IMR-90 (cell line): ENCODE results near the gene TAL2. TPM values are rescaled to one million over a fixed set of nuclear protein-coding genes. Genes with fewer than 3 reads are reported as not detected.

Experiments used
- ATAC-seq: fragments of 200-7000 bp; cut with Tn5 transposase; 2 replicates; pipeline ENCODE4 v1.9.1; 2020; ENCODE audit warnings: low read depth, mild to moderate bottlenecking, moderate library complexity
- BruUV-seq: library from RNA; stranded (reverse); fragments of 400-500 nt; replicated peaks from 2 replicates; lab custom pipeline; 2021; lab: Mats Ljungman, UMichigan
- CTCF ChIA-PET: fragments of 300-600 bp; formaldehyde crosslinking; extraction: SDS; loops from one replicate; lab custom pipeline; 2021; ENCODE audit warnings: antibody characterized with exemption; lab: Yijun Ruan, JAX
- POLR2A ChIA-PET: fragments of 300-600 bp; sonication (Branson Sonifier 250); formaldehyde crosslinking; loops from one replicate; lab custom pipeline; 2022; ENCODE audit warnings: antibody characterized with exemption; ENCODE audit not compliant: unreplicated experiment; lab: Charles Lee
- DNase-seq: peaks from one replicate; pipeline ENCODE4 v3.0.0; 2013
- H2AFZ ChIP-seq: replicated peaks from 2 replicates; pipeline ENCODE3; 2013; ENCODE audit warnings: low read length, mild to moderate bottlenecking; ENCODE audit not compliant: poor library complexity
- H2AK5ac ChIP-seq: 2 replicates; pipeline ENCODE4 v1.6.1; 2013; ENCODE audit warnings: low read depth, low read length, inconsistent platforms
- H2AK9ac ChIP-seq: replicated peaks from 2 replicates; pipeline ENCODE3; 2013; ENCODE audit warnings: mild to moderate bottlenecking, low read depth, low read length, moderate library complexity; ENCODE audit not compliant: poor library complexity
- H2BK120ac ChIP-seq: 2 replicates; pipeline ENCODE4 v1.6.1; 2013; ENCODE audit warnings: low read depth, low read length, inconsistent platforms
- H2BK15ac ChIP-seq: 3 replicates; pipeline ENCODE4 v1.6.1; 2013; ENCODE audit warnings: low read depth, low read length, inconsistent platforms
- H2BK20ac ChIP-seq: 2 replicates; pipeline ENCODE4 v1.6.1; 2013; ENCODE audit warnings: low read depth, mild to moderate bottlenecking, inconsistent platforms, low read length, moderate library complexity
- H2BK5ac ChIP-seq: 2 replicates; pipeline ENCODE4 v1.6.1; 2013; ENCODE audit warnings: mild to moderate bottlenecking, low read depth, low read length, inconsistent platforms; ENCODE audit not compliant: poor library complexity, severe bottlenecking
- H3K14ac ChIP-seq: replicated peaks from 2 replicates; pipeline ENCODE4 v1.6.1; 2013; ENCODE audit warnings: low read depth, low read length, inconsistent platforms
- H3K18ac ChIP-seq: 2 replicates; pipeline ENCODE4 v1.6.1; 2013; ENCODE audit warnings: low read depth, low read length, control low read depth
- H3K23ac ChIP-seq: 2 replicates; pipeline ENCODE4 v1.6.1; 2013; ENCODE audit warnings: low read depth, low read length, inconsistent platforms
- H3K27ac ChIP-seq: 2 replicates; pipeline ENCODE4 v1.5.1; 2013; ENCODE audit warnings: mild to moderate bottlenecking, control low read depth, low read length; ENCODE audit not compliant: insufficient read depth
- H3K27me3 ChIP-seq: 2 replicates; pipeline ENCODE4 v1.6.1; 2013; ENCODE audit warnings: low read length; ENCODE audit not compliant: control insufficient read depth, insufficient read depth
- H3K36me3 ChIP-seq: 2 replicates; pipeline ENCODE4 v1.6.1; 2013; ENCODE audit warnings: low read length, mixed read lengths; ENCODE audit not compliant: control insufficient read depth, insufficient read depth
- H3K4ac ChIP-seq: 2 replicates; pipeline ENCODE4 v1.6.1; 2013; ENCODE audit warnings: low read depth, low read length, inconsistent platforms
- H3K4me1 ChIP-seq: 2 replicates; pipeline ENCODE4 v1.6.1; 2013; ENCODE audit warnings: low read length, mixed read lengths; ENCODE audit not compliant: control insufficient read depth, insufficient read depth
- H3K4me2 ChIP-seq: 2 replicates; pipeline ENCODE4 v1.6.1; 2013; ENCODE audit warnings: low read depth, mild to moderate bottlenecking, control low read depth, low read length, moderate library complexity
- H3K4me3 ChIP-seq: 2 replicates; pipeline ENCODE4 v1.5.1; 2013; ENCODE audit warnings: low read depth, mild to moderate bottlenecking, control low read depth, low read length, moderate library complexity; ENCODE audit not compliant: insufficient read depth
- H3K56ac ChIP-seq: 2 replicates; pipeline ENCODE4 v1.6.1; 2013; ENCODE audit warnings: low read length, inconsistent platforms; ENCODE audit not compliant: insufficient read depth; ENCODE audit errors: extremely low read depth
- H3K79me1 ChIP-seq, 2 experiments: 2 replicates each; pipeline ENCODE4 v1.6.1; 2013; ENCODE audit warnings: low read length in 2 of 2, inconsistent platforms in 1 of 2, low read depth in 1 of 2
- H3K9ac ChIP-seq: 2 replicates; pipeline ENCODE4 v1.6.1; 2013; ENCODE audit warnings: low read depth, low read length, control low read depth
- H3K9me1 ChIP-seq: 2 replicates; pipeline ENCODE4 v1.6.1; 2013; ENCODE audit warnings: low read length, inconsistent platforms; ENCODE audit not compliant: insufficient read depth
- H3K9me3 ChIP-seq: 2 replicates; pipeline ENCODE4 v1.6.1; 2013; ENCODE audit warnings: low read length; ENCODE audit not compliant: control insufficient read depth, insufficient read depth
- H4K20me1 ChIP-seq: 2 replicates; pipeline ENCODE4 v1.6.1; 2013; ENCODE audit warnings: low read length, inconsistent platforms; ENCODE audit not compliant: insufficient read depth
- H4K5ac ChIP-seq: 2 replicates; pipeline ENCODE4 v1.6.1; 2013; ENCODE audit warnings: mild to moderate bottlenecking, low read depth, low read length, control low read depth
- H4K8ac ChIP-seq, 2 experiments: 2 replicates each; pipeline ENCODE4 v1.6.1; 2013; ENCODE audit warnings: low read depth in 2 of 2, low read length in 2 of 2, control low read depth in 1 of 2, inconsistent platforms in 1 of 2
- H4K91ac ChIP-seq: 2 replicates; pipeline ENCODE4 v1.6.1; 2013; ENCODE audit warnings: low read depth, low read length, inconsistent platforms; ENCODE audit not compliant: insufficient read depth
- BHLHE40 ChIP-seq: fragments of 150-350 bp; IDR thresholded peaks from 2 replicates; pipeline ENCODE4 v1.6.1; 2016; ENCODE audit warnings: mild to moderate bottlenecking, low read depth, low read length
- CEBPB ChIP-seq: IDR thresholded peaks from 2 replicates; pipeline ENCODE4 v1.6.1; 2012; ENCODE audit warnings: low read depth, low read length, improper control_type of control experiment
- CHD1 ChIP-seq: IDR thresholded peaks from 2 replicates; pipeline ENCODE4 v1.6.1; 2012; ENCODE audit warnings: low read depth, low read length, improper control_type of control experiment
- CTCF ChIP-seq: conservative IDR thresholded peaks from 2 replicates; pipeline ENCODE4 v1.5.1; 2012; ENCODE audit warnings: mild to moderate bottlenecking, low read depth, low read length, improper control_type of control experiment
- FOS ChIP-seq: fragments of 150-350 bp; IDR thresholded peaks from 2 replicates; pipeline ENCODE4 v1.6.1; 2016; ENCODE audit warnings: low read depth, low read length
- MAFK ChIP-seq: IDR thresholded peaks from 2 replicates; pipeline ENCODE4 v1.6.1; 2012; ENCODE audit warnings: low read depth, low read length, improper control_type of control experiment
- MAZ ChIP-seq: IDR thresholded peaks from 2 replicates; pipeline ENCODE4 v1.6.1; 2012; ENCODE audit warnings: low read depth, mild to moderate bottlenecking, low read length, improper control_type of control experiment, moderate library complexity, borderline replicate concordance
- MXI1 ChIP-seq: IDR thresholded peaks from 2 replicates; pipeline ENCODE4 v1.6.1; 2012; ENCODE audit warnings: low read depth, mild to moderate bottlenecking, low read length, moderate library complexity, borderline replicate concordance
- NFE2L2 ChIP-seq: fragments of 150-350 bp; IDR thresholded peaks from 2 replicates; pipeline ENCODE4 v1.6.1; 2016; ENCODE audit warnings: low read depth, mild to moderate bottlenecking, low read length
- RAD21 ChIP-seq: IDR thresholded peaks from 2 replicates; pipeline ENCODE4 v1.6.1; 2012; ENCODE audit warnings: low read length, improper control_type of control experiment
- RCOR1 ChIP-seq: IDR thresholded peaks from 2 replicates; pipeline ENCODE4 v1.6.1; 2012; ENCODE audit warnings: mild to moderate bottlenecking, low read length, improper control_type of control experiment; ENCODE audit not compliant: insufficient replicate concordance
- RFX5 ChIP-seq: IDR thresholded peaks from 2 replicates; pipeline ENCODE4 v1.8.0; 2012; ENCODE audit warnings: low read depth, mild to moderate bottlenecking, low read length, moderate library complexity
- SMC3 ChIP-seq: fragments of 150-350 bp; IDR thresholded peaks from 2 replicates; pipeline ENCODE4 v1.6.1; 2016; ENCODE audit warnings: low read depth, mild to moderate bottlenecking, antibody characterized with exemption, low read length, moderate library complexity
- USF2 ChIP-seq: fragments of 150-350 bp; IDR thresholded peaks from 2 replicates; pipeline ENCODE4 v1.6.1; 2017; ENCODE audit warnings: mild to moderate bottlenecking, antibody characterized with exemption, low read length, low read depth
- WGBS, 2 experiments: methylation state at CpG; one replicate each; pipeline versions ENCODE4 v1.1.5 to v1.1.7; 2013; ENCODE audit warnings: missing lambda C conversion rate in 2 of 2; ENCODE audit not compliant: insufficient read length in 1 of 2; ENCODE audit errors: extremely low coverage in 2 of 2; 5-methylcytosine and 5-hydroxymethylcytosine counted together
- dilution Hi-C: fragments of 300-500 bp; cut with HindIII; formaldehyde crosslinking; loops from one replicate; pipeline ENCODE4 v1.14.3; 2018; ENCODE audit warnings: low sequenced_read_pairs; ENCODE audit not compliant: unreplicated experiment
- in situ Hi-C: fragments of 300-500 bp; cut with MboI; formaldehyde crosslinking; loops from 3 replicates; pipeline ENCODE4 v1.14.3; 2019; ENCODE audit warnings: low sequenced_read_pairs, inconsistent platforms, mixed read lengths
- intact Hi-C: fragments of 100-400 bp; cut with micrococcal nuclease; formaldehyde crosslinking; loops from 2 replicates; pipeline ENCODE4 v1.10.0; 2022
- polyA plus RNA-seq, 3 experiments: library from polyadenylated mRNA; depleted of rRNA; stranded (reverse); fragments of >200 nt; gene quantifications; 2 replicates each; pipeline ENCODE4 v1.2.3, GENCODE V29; 2012; ENCODE audit warnings: low replicate concordance in 1 of 3
- total RNA-seq: library from RNA; depleted of rRNA; stranded (reverse); fragments of >200 nt; gene quantifications from 2 replicates; pipeline ENCODE4 v1.2.3, GENCODE V29; 2012
- TF ChIP-seq, protein P1 (sequence below): fragments of 150-350 bp; IDR thresholded peaks from 2 replicates; pipeline ENCODE4 v1.6.1; 2016; ENCODE audit warnings: low read depth, mild to moderate bottlenecking, low read length, moderate library complexity, borderline replicate concordance

Gene TAL2
- total and polyA plus RNA-seq, 2 of the 4 experiments (the other 2 are of a cell fraction): 0.26 TPM; not detected in 1

- Histone ChIP-seq H2AK9ac (no peak overlapping the region), H2BK120ac (no peak overlapping the region), H3K27me3 (peaks cover 7% of the 10 kb centered on the region), H3K9me3 (no peaks in the 10 kb centered on the region), H3K4me2 (no peak overlapping the region), H3K36me3 (no peaks in the 10 kb centered on the region), H2BK15ac (no peak overlapping the region), H3K9me1 (no peaks in the 10 kb centered on the region), H4K91ac (no peak overlapping the region), H2AFZ (no peak overlapping the region), H4K20me1 (no peaks in the 10 kb centered on the region), H3K56ac (no peak overlapping the region), H3K27ac (no peak overlapping the region), H3K4me3 (no peak overlapping the region), H2BK5ac (no peak overlapping the region), H3K4ac (no peak overlapping the region), H3K79me1 (no peaks in the 10 kb centered on the region), H3K9ac (no peak overlapping the region), H3K14ac (no peak overlapping the region), H3K4me1 (no peaks in the 10 kb centered on the region), H4K5ac (no peak overlapping the region), H2BK20ac (no peak overlapping the region), H3K18ac (no peak overlapping the region), H3K23ac (no peak overlapping the region), H4K8ac (no peak overlapping the region), H2AK5ac (no peak overlapping the region)
- dilution Hi-C loops (no loop called here), in situ Hi-C loops (no loop called here), intact Hi-C loops (no loop called here)
- no TSS peak for BruUV-seq
- WGBS, 2 experiments: no CpG with 5 or more reads among the region's 2 CpGs
- no peak for DNase-seq
- ChIA-PET POLR2A (no interaction called here), CTCF (interaction anchor here (1.3 kb wide), 1 partner anchor 9 kb away, joined by 5 read pairs; no protein-coding TSS in a partner anchor)
- TF ChIP-seq, protein P1, sequence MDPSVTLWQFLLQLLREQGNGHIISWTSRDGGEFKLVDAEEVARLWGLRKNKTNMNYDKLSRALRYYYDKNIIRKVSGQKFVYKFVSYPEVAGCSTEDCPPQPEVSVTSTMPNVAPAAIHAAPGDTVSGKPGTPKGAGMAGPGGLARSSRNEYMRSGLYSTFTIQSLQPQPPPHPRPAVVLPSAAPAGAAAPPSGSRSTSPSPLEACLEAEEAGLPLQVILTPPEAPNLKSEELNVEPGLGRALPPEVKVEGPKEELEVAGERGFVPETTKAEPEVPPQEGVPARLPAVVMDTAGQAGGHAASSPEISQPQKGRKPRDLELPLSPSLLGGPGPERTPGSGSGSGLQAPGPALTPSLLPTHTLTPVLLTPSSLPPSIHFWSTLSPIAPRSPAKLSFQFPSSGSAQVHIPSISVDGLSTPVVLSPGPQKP: no peak
- TF ChIP-seq CTCF (no peak), NFE2L2 (no peak), USF2 (no peak), RFX5 (no peak), SMC3 (no peak), MAFK (no peak), RCOR1 (no peak), CEBPB (no peak), MXI1 (no peak), MAZ (no peak), FOS (no peak), RAD21 (no peak), BHLHE40 (no peak), CHD1 (no peak)
- no peak for ATAC-seq
Observed at GRCh38 chr9:105681313-105681712, 19.1 kb downstream of the TAL2 start.
